ENCODE measurements around the gene FGF11.

DNA sequence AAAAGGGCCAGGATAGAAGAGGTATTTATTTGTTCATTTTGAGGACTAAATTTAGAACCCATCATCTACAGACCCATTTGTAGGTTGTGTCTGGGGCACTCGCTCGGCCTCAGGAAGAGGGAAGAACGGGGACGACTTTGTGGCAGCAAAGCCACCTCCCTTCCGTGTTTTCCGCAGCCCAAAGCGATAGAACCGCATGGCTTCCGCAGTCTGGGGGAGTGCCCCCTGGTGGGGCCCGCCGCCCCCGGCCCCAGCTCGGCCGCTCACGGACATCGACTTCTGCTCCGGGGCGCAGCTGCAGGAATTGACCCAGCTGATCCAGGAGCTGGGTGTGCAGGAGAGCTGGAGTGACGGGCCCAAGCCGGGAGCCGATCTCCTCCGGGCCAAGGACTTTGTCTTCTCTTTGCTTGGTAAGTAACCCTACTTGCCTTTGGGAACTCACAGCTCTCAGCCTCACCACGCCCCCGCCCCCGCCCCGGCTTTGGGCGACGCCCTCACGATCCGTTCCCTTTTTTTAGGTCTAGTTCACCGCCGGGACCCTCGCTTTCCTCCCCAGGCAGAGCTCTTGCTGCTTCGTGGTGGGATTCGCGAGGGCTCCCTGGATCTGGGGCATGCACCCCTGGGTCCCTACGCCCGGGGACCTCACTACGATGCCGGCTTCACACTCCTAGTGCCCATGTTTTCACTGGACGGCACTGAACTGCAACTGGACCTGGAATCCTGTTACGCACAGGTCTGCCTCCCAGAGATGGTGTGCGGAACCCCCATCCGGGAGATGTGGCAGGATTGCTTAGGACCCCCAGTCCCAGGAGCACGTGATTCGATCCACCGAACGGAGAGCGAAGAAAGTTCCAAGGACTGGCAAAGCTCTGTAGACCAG is 3.4 kb upstream of the FGF11 start:
- TF ChIP-seq, protein P1, sequence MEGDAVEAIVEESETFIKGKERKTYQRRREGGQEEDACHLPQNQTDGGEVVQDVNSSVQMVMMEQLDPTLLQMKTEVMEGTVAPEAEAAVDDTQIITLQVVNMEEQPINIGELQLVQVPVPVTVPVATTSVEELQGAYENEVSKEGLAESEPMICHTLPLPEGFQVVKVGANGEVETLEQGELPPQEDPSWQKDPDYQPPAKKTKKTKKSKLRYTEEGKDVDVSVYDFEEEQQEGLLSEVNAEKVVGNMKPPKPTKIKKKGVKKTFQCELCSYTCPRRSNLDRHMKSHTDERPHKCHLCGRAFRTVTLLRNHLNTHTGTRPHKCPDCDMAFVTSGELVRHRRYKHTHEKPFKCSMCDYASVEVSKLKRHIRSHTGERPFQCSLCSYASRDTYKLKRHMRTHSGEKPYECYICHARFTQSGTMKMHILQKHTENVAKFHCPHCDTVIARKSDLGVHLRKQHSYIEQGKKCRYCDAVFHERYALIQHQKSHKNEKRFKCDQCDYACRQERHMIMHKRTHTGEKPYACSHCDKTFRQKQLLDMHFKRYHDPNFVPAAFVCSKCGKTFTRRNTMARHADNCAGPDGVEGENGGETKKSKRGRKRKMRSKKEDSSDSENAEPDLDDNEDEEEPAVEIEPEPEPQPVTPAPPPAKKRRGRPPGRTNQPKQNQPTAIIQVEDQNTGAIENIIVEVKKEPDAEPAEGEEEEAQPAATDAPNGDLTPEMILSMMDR (IDR thresholded peaks at IDR 0.05 in 4 of 5, conservative IDR thresholded peaks at IDR 0.05 in 1 of 5), result no peak
- peak in 1 of 2 donors; percentile 4 for TF ChIP-seq POLR2A (IDR thresholded peaks at IDR 0.05)

Measured in gastrocnemius medialis (tissue), 4 donors.